ENCODE results near the gene NRAP. TPM values are rescaled to one million over a fixed set of nuclear protein-coding genes. Genes with fewer than 3 reads are reported as not detected.

Gene NRAP
- total RNA-seq, 2 donors from 2014 or later = not detected

- TF ChIP-seq CTCF (IDR thresholded peaks at IDR 0.05) = no peak
- H3K4me3 ChIP-seq = no peak overlapping the region
- H3K27ac ChIP-seq = no peak overlapping the region
- no peaks in the 10 kb centered on the region for H3K27me3 ChIP-seq (replicated peaks; ENCODE audit: insufficient read depth)
- no peaks in the 10 kb centered on the region for H3K9me3 ChIP-seq
- ATAC-seq (ENCODE audit: insufficient number of reproducible peaks, low FRiP score, low read depth) (no peak), DNase-seq (ENCODE audit: low spot score) (no peak)
- no peaks in the 10 kb centered on the region for H3K4me1 ChIP-seq (ENCODE audit: control insufficient read depth in 1 of 2, low read depth in 2 of 2)
- H3K36me3 ChIP-seq = no peaks in the 10 kb centered on the region
These were observed 36.0 kb downstream of the NRAP start for GRCh38 chr10:113627836-113628235.

- Histone ChIP-seq H3K9me3 (no peaks in the 10 kb centered on the region), H3K27me3 (replicated peaks; ENCODE audit: insufficient read depth) (no peaks in the 10 kb centered on the region), H3K4me1 (ENCODE audit: control insufficient read depth in 1 of 2, low read depth in 2 of 2) (no peaks in the 10 kb centered on the region), H3K4me3 (no peak overlapping the region), H3K36me3 (no peaks in the 10 kb centered on the region), H3K27ac (no peak overlapping the region)
- no peak for TF ChIP-seq CTCF (IDR thresholded peaks at IDR 0.05)
- ATAC-seq (ENCODE audit: insufficient number of reproducible peaks, low FRiP score, low read depth) = no peak
- no peak for DNase-seq (ENCODE audit: low spot score)
These were observed 37.0 kb downstream of the NRAP start for GRCh38 chr10:113626809-113627355.

GRCh38 chr10:113625461-113626186 is 38.2 kb downstream of the NRAP start:
- ATAC-seq (ENCODE audit: insufficient number of reproducible peaks, low FRiP score, low read depth) = no peak
- no peaks in the 10 kb centered on the region for H3K36me3 ChIP-seq

GRCh38 chr10:113622831-113623230 is 41.0 kb downstream of the NRAP start:
- no peak for DNase-seq (ENCODE audit: low spot score)
- H3K27me3 ChIP-seq (replicated peaks; ENCODE audit: insufficient read depth) = no peaks in the 10 kb centered on the region
- no peak overlapping the region for H3K27ac ChIP-seq
- no peak for TF ChIP-seq CTCF (IDR thresholded peaks at IDR 0.05)
- no peaks in the 10 kb centered on the region for H3K4me1 ChIP-seq (ENCODE audit: control insufficient read depth in 1 of 2, low read depth in 2 of 2)
- H3K9me3 ChIP-seq = no peaks in the 10 kb centered on the region
- ATAC-seq (ENCODE audit: insufficient number of reproducible peaks, low FRiP score, low read depth) = no peak
- no peaks in the 10 kb centered on the region for H3K36me3 ChIP-seq
- no peak overlapping the region for H3K4me3 ChIP-seq

More at GRCh38 chr10:113625461-113626186, 38.2 kb downstream of the NRAP start:
- H3K27me3 ChIP-seq (replicated peaks; ENCODE audit: insufficient read depth) = no peaks in the 10 kb centered on the region
- H3K9me3 ChIP-seq = no peaks in the 10 kb centered on the region
- TF ChIP-seq CTCF (IDR thresholded peaks at IDR 0.05) = no peak
- H3K4me1 ChIP-seq (ENCODE audit: control insufficient read depth in 1 of 2, low read depth in 2 of 2) = no peaks in the 10 kb centered on the region
- H3K4me3 ChIP-seq = no peak overlapping the region
- no peak overlapping the region for H3K27ac ChIP-seq
- DNase-seq (ENCODE audit: low spot score) = no peak

- Histone ChIP-seq H3K27me3 (replicated peaks; ENCODE audit: insufficient read depth) (no peaks in the 10 kb centered on the region), H3K27ac (no peak overlapping the region), H3K9me3 (no peaks in the 10 kb centered on the region), H3K36me3 (no peaks in the 10 kb centered on the region), H3K4me3 (no peak overlapping the region), H3K4me1 (ENCODE audit: control insufficient read depth in 1 of 2, low read depth in 2 of 2) (no peaks in the 10 kb centered on the region)
- DNase-seq (ENCODE audit: low spot score) = no peak
- no peak for ATAC-seq (ENCODE audit: insufficient number of reproducible peaks, low FRiP score, low read depth)
- TF ChIP-seq CTCF (IDR thresholded peaks at IDR 0.05) = no peak
These were observed 42.0 kb downstream of the NRAP start for GRCh38 chr10:113621799-113622198.

All from thoracic aorta (tissue), 2 donors.